ENCODE measurements around the gene CCDC74A.
"Not testable (repeated sequence)": the region's sequence is repeated elsewhere in the genome, so short reads cannot be mapped to it uniquely, and the experiment has no call there.

CCDC74A gene

DNA sequence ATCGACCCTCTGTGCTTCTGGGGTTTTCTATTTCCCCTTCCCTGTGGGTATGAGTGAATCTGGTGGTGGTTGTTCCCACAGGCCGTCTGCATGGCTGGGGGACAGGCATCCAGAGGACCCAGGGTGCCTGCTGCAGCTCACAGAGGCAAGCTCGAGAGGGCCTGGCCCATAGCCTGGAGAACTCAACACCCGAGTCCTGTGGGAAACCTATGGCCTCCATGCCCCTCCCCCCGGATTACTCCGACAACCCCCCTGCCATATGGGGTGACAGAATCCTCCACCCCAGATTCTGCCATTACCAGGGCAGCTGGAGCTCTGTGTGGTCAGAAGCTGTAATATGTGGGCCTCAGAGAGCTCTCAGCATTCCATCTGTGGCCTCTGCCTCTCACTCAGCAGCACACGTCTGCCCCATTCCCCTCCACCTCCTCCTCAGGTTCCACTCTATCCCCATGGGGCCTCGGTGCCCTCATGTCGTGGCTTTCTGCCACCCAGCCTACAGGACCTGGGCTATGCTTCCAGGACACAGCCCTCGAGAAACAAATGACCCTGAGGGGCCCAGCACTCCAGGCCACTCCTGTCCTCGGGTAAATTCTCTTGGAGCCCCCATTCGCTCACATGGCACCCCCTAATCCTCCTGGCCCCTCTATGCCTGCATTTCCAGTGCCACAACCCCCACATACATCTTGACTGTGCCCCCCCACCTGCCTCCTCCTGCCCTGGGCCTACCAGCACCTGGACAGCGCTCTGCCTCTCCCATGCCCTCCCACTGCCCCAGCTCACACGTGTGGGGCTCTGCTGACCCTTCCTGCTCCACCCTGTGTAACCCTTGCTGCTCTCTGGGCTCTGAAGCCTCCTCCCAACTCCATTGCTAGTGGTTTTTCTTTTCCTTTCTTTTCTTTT, 39.1 kb upstream of the CCDC74A start:
- Histone ChIP-seq H3K27ac (no peak overlapping the region), H3K79me2 (ENCODE audit: insufficient read depth, low read depth) (peaks cover 40% of the 10 kb centered on the region), H2AFZ (ENCODE audit: low read depth) (no peak overlapping the region), H4K20me1 (ENCODE audit: insufficient read depth) (no peaks in the 10 kb centered on the region), H3K36me3 (ENCODE audit: insufficient read depth) (no peaks in the 10 kb centered on the region), H3K4me3 (IDR thresholded peaks at IDR 0.05; ENCODE audit: insufficient read depth, low read depth, low read length) (no peak overlapping the region), H3K4me2 (no peak overlapping the region), H3K4me1 (ENCODE audit: low read depth, poor library complexity, severe bottlenecking) (peaks cover 7% of the 10 kb centered on the region), H3K9ac (no peak overlapping the region), H3K27me3 (ENCODE audit: insufficient read depth, low read depth) (no peaks in the 10 kb centered on the region)
- no peak for TF ChIP-seq CTCF (conservative IDR thresholded peaks at IDR 0.05; ENCODE audit: low read depth, low read length)

DNA sequence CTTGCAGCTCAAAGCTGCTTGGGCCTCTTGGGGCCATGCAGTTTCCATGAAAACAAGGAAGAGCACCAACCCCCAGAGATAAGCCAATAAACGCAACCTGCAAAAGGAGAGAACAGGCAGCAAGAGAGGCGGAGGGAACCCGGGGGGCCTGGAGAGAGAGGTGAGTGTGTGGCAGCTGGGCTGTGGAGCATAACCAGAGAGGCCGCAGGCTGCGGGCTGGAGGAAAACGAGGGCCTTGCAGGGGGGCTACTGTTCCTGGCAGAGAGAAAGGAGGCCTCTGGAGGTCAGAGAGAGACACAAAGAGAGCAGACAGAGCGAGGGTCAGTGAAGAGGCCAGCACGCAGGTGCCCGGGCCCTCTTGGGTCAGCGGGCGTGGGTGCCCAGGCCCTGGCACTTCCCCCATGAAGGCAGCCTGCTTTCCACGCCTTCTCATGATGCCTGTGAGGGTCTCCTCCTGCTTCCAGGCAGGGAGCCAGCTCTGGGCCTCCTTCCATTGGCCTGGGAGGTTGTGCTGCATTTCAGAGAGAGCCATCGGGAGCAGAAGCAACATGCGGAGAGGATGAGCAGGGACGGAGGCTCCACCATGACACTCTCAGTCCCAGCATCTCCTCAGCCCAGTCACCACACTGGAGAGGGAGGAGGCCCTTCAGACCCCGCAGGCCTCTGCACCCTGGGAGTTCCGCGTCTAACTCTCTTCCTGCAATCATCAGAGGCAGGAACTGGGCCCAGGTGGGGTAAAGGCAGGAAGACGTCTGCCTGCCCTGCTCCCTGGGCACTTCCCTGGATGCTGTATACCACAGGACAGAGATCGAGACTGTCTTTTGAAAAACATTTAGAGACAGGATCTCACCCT, 36.8 kb upstream of the CCDC74A start:
- H4K20me1 ChIP-seq (ENCODE audit: insufficient read depth); H3K4me3 ChIP-seq (IDR thresholded peaks at IDR 0.05; ENCODE audit: insufficient read depth, low read depth, low read length); H3K27me3 ChIP-seq (ENCODE audit: insufficient read depth, low read depth); H3K36me3 ChIP-seq (ENCODE audit: insufficient read depth): not testable (repeated sequence)
- Histone ChIP-seq H3K9ac (peak overlapping the region; percentile 87), H3K27ac (peak overlapping the region; percentile 55; the same call in 1 of the 2 replicates), H3K79me2 (ENCODE audit: insufficient read depth, low read depth) (peaks cover 63% of the 10 kb centered on the region), H2AFZ (ENCODE audit: low read depth) (peak overlapping the region; percentile 40; the same call in 1 of the 2 replicates), H3K4me1 (ENCODE audit: low read depth, poor library complexity, severe bottlenecking) (peaks cover 24% of the 10 kb centered on the region), H3K4me2 (peak overlapping the region; percentile 71)

GRCh38 chr2:131491469-131491836, 36.2 kb upstream of the CCDC74A start:
- not testable (repeated sequence) for H4K20me1 ChIP-seq (ENCODE audit: insufficient read depth); H3K27me3 ChIP-seq (ENCODE audit: insufficient read depth, low read depth); H3K4me3 ChIP-seq (IDR thresholded peaks at IDR 0.05; ENCODE audit: insufficient read depth, low read depth, low read length); H3K36me3 ChIP-seq (ENCODE audit: insufficient read depth)
- peak overlapping the region; percentile 71 for H3K4me2 ChIP-seq
- H3K27ac ChIP-seq: peak overlapping the region; percentile 55; the same call in 1 of the 2 replicates
- H3K79me2 ChIP-seq (ENCODE audit: insufficient read depth, low read depth): peaks cover 66% of the 10 kb centered on the region
- peaks cover 27% of the 10 kb centered on the region for H3K4me1 ChIP-seq (ENCODE audit: low read depth, poor library complexity, severe bottlenecking)
- H2AFZ ChIP-seq (ENCODE audit: low read depth): peak overlapping the region; percentile 40; the same call in 1 of the 2 replicates
- H3K9ac ChIP-seq: peak overlapping the region; percentile 87

DNA sequence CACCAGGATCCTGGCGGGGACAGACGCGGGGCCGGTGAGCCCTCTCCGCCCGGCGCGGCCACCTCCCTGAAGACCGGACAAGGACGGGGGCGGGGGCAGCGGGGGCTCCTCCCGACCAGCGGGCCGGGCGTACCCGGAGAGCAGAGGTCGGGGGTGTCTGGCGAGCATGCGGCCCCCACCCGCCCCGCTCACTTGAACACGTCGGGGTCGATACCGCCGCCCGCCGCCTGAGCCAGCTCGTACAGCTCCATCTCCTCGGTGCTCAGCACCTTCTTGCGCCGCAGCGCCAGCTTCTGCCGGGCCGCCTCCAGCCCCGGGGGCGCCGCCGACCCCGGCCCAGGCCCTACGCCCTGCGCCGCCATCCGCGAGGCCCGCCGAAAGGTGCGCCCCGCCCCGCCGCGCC, 35.7 kb upstream of the CCDC74A start, which contains the start of gene MZT2A:
Gene MZT2A (minus strand): TSS at position 383 of the 403 bp plus-strand sequence. CDS start 21 bp downstream, at position 362.
- not testable (repeated sequence) for H3K36me3 ChIP-seq (ENCODE audit: insufficient read depth); H3K4me3 ChIP-seq (IDR thresholded peaks at IDR 0.05; ENCODE audit: insufficient read depth, low read depth, low read length); H4K20me1 ChIP-seq (ENCODE audit: insufficient read depth); H3K27me3 ChIP-seq (ENCODE audit: insufficient read depth, low read depth)
- Histone ChIP-seq H3K4me2 (peak within 1 kb of the TSS; percentile 93), H3K79me2 (ENCODE audit: insufficient read depth, low read depth) (peaks cover 70% of the 10 kb centered on the region), H2AFZ (ENCODE audit: low read depth) (peak within 1 kb of the TSS; percentile 69), H3K4me1 (ENCODE audit: low read depth, poor library complexity, severe bottlenecking) (peaks cover 27% of the 10 kb centered on the region), H3K27ac (peak within 1 kb of the TSS; percentile 82), H3K9ac (peak within 1 kb of the TSS; percentile 87)

DNA sequence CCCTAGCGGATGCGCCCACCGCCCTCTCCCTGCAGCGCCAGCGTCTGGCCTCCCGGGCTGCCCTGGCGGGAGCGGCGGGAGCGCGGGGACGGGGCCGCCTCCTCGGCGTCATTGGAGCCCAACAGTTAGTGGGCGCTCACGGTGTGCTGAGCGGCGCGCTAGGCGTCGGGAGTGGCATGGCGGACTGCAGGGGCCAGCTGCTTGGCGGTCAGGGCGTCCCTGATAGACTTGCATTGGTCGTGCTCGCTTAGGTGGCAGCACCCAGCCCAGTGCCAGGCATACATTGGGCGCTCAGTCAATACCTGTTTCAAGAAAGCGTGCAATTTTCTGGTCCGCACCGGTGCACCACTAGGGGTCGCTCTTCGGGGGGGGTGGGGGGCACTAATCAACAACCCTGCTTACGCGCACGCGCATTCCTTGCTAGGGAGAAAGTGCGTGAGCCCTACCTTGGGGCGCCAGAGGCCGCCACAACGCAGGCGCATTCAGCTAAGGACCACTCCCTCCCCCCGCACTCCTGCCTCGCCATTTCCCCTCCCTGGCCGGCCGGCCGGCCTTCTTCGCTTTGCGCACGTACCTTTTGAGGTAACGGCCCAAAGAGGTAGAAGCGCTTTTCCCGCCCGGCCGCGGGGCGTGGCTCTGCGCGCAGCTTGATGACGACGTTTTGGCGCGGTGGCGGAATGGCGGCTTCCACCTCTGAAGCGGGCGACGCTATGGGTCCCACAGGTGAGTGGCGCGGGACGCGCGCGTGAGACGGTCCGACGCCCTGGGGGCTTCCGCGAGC, 35.1 kb upstream of the CCDC74A start:
- H3K4me1 ChIP-seq (ENCODE audit: low read depth, poor library complexity, severe bottlenecking): peaks cover 27% of the 10 kb centered on the region
- H4K20me1 ChIP-seq (ENCODE audit: insufficient read depth): no peaks in the 10 kb centered on the region
- H3K27ac ChIP-seq: peak overlapping the region; percentile 82
- H3K9ac ChIP-seq: peak overlapping the region; percentile 87
- no peaks in the 10 kb centered on the region for H3K27me3 ChIP-seq (ENCODE audit: insufficient read depth, low read depth)
- no peak overlapping the region for H3K4me3 ChIP-seq (IDR thresholded peaks at IDR 0.05; ENCODE audit: insufficient read depth, low read depth, low read length)
- peaks cover 76% of the 10 kb centered on the region for H3K79me2 ChIP-seq (ENCODE audit: insufficient read depth, low read depth)
- H3K4me2 ChIP-seq: no peak overlapping the region; the same call in 1 of the 2 replicates
- TF ChIP-seq CTCF (conservative IDR thresholded peaks at IDR 0.05; ENCODE audit: low read depth, low read length): peak; percentile 83
- H2AFZ ChIP-seq (ENCODE audit: low read depth): peak overlapping the region; percentile 69
- H3K36me3 ChIP-seq (ENCODE audit: insufficient read depth): no peaks in the 10 kb centered on the region

All from KMS-11 (cell line).